KOPT-K1 (cell line): ENCODE data around the gene CDK6.

Experiments used
- H3K27ac ChIP-seq: fragments of 200-600 bp; sonication (generic); 2 replicates; pipeline ENCODE4 v1.5.1; 2016; ENCODE audit warnings: antibody characterized with exemption, mild to moderate bottlenecking, low read depth, low read length; ENCODE audit not compliant: poor library complexity, severe bottlenecking
- H3K36me3 ChIP-seq: fragments of 200-600 bp; sonication (generic); 2 replicates; pipeline ENCODE4 v1.5.1; 2017; ENCODE audit warnings: antibody characterized with exemption, mild to moderate bottlenecking, low read length, moderate library complexity; ENCODE audit not compliant: insufficient read depth
- H3K9me3 ChIP-seq: fragments of 200-600 bp; sonication (generic); 2 replicates; pipeline ENCODE4 v1.5.1; 2017; ENCODE audit warnings: antibody characterized with exemption, low read length, mild to moderate bottlenecking; ENCODE audit not compliant: insufficient read depth, poor library complexity, severe bottlenecking

Gene CDK6

DNA sequence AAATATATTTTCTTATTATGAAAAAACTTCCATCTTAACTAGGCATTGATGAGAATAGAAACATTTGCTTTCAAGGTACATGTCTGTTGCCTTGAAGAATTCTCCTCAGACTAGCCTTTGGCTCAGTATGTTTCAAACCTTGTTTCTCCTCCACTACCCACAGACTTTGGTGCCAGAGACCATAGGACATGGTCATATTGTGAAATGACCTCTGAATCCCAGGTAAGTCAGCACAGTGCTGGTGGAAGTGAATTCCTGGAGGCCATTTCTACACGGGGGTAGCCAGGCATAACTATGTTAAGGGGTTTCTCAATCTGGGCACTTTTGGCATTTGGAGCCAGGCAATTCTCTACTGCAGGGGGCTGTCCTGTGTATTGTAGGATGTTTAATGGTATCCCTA, 133.8 kb downstream of the CDK6 start:
- H3K27ac ChIP-seq, result peak overlapping the region; percentile 46
- H3K36me3 ChIP-seq, result peaks cover 97% of the 10 kb centered on the region

GRCh38 chr7:92699966-92700514, 136.3 kb downstream of the CDK6 start:
- Histone ChIP-seq H3K27ac (peak overlapping the region; percentile 97), H3K9me3 (no peaks in the 10 kb centered on the region), H3K36me3 (peaks cover 92% of the 10 kb centered on the region)

More for the DNA sequence above, 133.8 kb downstream of the CDK6 start:
- no peaks in the 10 kb centered on the region for H3K9me3 ChIP-seq

DNA sequence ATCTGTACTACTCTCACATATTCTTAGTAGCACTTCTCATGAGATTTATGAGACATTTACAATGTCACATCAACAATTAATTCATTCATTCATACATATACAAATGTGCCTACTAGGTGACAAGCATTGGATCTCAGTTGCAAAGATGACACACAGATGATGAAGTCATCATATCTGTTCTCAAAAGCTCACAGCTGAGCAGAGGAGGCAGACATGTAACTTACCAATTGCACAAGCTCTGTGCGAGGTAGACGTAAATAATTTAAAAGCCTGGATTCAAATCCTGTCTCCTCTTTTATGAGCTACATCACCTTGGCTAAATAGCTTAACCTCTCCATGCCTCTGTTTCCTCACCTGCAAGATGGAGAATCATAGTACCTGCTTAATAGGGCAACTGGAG, 136.8 kb downstream of the CDK6 start:
- Histone ChIP-seq H3K36me3 (peaks cover 92% of the 10 kb centered on the region), H3K9me3 (no peaks in the 10 kb centered on the region), H3K27ac (peak overlapping the region; percentile 97)

- Histone ChIP-seq H3K27ac (peak overlapping the region; percentile 97), H3K9me3 (peaks cover 12% of the 10 kb centered on the region), H3K36me3 (peaks cover 92% of the 10 kb centered on the region)
These were observed 138.0 kb downstream of the CDK6 start for GRCh38 chr7:92698237-92698841.

GRCh38 chr7:92697414-92697813, 139.0 kb downstream of the CDK6 start:
- H3K9me3 ChIP-seq, result peaks cover 13% of the 10 kb centered on the region
- H3K36me3 ChIP-seq, result peaks cover 92% of the 10 kb centered on the region
- H3K27ac ChIP-seq, result peak overlapping the region; percentile 97

DNA sequence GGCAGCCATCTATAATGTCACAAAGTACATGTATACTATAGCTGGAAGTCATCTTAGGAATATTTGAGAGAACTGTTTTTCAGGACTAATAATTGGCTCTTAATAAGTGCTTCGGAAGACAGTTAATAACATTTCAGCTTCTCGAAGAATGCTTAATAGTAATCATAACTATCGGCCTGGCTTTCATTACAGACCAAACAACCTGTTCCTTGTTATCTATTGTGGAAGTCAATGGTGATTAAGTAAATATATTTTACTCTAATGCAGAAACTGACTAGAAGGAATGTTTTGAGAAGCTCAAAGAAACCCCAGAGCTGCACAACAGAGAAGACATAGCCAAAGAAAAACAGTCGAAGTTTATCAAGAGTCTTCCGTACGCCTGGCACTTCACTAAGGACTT, 139.4 kb downstream of the CDK6 start:
- Histone ChIP-seq H3K36me3 (peaks cover 93% of the 10 kb centered on the region), H3K27ac (peak overlapping the region; percentile 97), H3K9me3 (peaks cover 13% of the 10 kb centered on the region)

- Histone ChIP-seq H3K9me3 (peaks cover 13% of the 10 kb centered on the region), H3K36me3 (peaks cover 92% of the 10 kb centered on the region), H3K27ac (peak overlapping the region; percentile 97)
These were observed 139.8 kb downstream of the CDK6 start for GRCh38 chr7:92696584-92696983.

DNA sequence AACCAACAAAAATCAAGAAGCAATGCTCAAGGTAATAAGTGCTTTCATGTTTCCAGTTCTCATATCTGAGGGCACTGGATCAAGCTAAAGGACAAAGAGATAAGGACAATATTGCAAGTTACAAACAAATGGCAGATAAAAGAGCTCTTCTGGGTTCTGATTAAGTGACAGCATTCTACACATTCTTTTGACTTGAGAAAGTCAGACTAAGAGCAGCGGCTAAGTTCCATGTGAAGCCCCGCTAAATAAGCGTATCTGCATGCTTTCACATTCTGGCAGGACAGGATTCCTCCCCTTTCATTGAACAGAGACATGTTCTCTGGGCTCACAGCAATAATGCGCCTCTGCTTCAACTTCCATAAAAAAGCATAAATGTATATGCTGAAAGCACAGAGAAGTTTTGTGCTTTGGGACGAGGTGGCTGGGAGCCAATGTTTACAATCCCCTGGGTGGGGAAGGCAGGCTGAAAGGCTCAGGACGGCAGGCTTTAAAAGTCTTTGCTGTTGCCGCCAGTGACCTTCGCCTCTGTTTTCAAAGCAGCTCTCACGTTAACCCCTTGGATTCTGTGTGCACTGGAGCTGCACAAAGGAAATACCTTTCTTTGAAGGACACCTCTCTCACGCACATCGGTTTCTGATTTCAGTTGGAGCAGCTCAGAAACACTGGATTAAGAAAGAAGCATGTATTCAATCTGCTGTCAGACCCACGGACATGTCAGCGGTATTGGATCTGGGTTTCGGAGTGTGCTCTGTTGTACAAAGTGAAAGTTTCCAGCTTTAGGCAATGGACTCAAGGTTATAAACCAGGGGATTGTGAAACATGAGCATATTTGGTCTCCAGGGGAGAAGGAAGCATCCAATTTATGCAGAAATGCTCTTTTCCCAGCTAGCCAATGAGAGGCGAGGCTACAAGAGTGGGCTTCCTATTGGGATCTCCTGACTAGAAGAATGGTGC, 140.8 kb downstream of the CDK6 start:
- Histone ChIP-seq H3K36me3 (peaks cover 91% of the 10 kb centered on the region), H3K27ac (peak overlapping the region; percentile 97), H3K9me3 (peaks cover 16% of the 10 kb centered on the region)

GRCh38 chr7:92694211-92694610, 142.2 kb downstream of the CDK6 start:
- H3K27ac ChIP-seq, result peak overlapping the region; percentile 97
- peaks cover 91% of the 10 kb centered on the region for H3K36me3 ChIP-seq
- H3K9me3 ChIP-seq, result peaks cover 30% of the 10 kb centered on the region

- Histone ChIP-seq H3K9me3 (peaks cover 32% of the 10 kb centered on the region), H3K36me3 (peaks cover 91% of the 10 kb centered on the region), H3K27ac (peak overlapping the region; percentile 97)
These were observed 142.9 kb downstream of the CDK6 start for GRCh38 chr7:92693519-92693918.

- H3K27ac ChIP-seq, result peak overlapping the region; percentile 97
- peaks cover 32% of the 10 kb centered on the region for H3K9me3 ChIP-seq
- H3K36me3 ChIP-seq, result peaks cover 96% of the 10 kb centered on the region
These were observed 144.8 kb downstream of the CDK6 start for GRCh38 chr7:92691578-92691977.

DNA sequence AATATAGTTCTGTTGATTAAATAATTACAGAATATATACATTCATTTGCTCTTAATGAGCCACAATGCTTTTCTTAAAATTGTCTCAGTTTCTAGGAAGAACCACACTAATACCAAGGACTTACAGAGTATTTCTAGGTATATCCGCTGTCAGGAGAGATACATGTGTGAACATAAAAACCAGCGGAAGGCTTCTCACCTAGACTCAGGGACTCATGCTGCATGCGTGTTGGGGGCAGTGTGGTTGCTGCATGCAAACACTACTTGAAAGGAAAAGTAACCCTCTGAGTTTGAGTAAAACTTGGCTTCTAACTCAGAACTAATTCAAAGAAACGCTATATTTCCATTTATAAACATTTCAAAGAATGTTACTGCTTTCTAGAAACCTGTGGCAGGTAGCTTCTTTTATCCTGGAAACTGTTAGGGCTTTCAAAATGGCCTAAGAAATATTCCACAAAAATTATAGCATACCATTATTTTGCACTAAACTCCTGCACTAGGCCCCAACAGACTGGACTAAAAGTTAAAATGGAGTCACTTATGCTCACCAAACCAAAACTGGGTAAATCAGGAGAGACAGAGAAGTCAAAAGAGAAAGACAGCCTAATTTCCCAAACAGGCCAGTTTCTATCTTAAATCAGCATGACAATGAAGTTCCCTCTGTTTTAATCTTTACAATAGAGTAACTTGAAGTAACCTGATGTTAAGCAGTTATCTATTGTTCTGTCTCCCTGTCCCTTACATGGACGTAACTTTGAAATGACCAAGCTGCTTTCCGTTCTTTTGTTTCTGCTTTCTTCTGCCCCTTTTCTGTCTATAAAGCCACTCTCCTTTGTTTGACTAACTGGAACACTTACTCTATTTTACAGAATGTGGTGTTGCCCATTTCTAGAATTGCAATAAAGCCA, 151.0 kb downstream of the CDK6 start:
- peak overlapping the region; percentile 97 for H3K27ac ChIP-seq
- H3K9me3 ChIP-seq, result peaks cover 14% of the 10 kb centered on the region

GRCh38 chr7:92684274-92684673, 152.1 kb downstream of the CDK6 start:
- peaks cover 3% of the 10 kb centered on the region for H3K9me3 ChIP-seq
- peaks cover 82% of the 10 kb centered on the region for H3K36me3 ChIP-seq
- peak overlapping the region; percentile 97 for H3K27ac ChIP-seq

More for the DNA sequence above, 151.0 kb downstream of the CDK6 start:
- H3K36me3 ChIP-seq, result peaks cover 82% of the 10 kb centered on the region

DNA sequence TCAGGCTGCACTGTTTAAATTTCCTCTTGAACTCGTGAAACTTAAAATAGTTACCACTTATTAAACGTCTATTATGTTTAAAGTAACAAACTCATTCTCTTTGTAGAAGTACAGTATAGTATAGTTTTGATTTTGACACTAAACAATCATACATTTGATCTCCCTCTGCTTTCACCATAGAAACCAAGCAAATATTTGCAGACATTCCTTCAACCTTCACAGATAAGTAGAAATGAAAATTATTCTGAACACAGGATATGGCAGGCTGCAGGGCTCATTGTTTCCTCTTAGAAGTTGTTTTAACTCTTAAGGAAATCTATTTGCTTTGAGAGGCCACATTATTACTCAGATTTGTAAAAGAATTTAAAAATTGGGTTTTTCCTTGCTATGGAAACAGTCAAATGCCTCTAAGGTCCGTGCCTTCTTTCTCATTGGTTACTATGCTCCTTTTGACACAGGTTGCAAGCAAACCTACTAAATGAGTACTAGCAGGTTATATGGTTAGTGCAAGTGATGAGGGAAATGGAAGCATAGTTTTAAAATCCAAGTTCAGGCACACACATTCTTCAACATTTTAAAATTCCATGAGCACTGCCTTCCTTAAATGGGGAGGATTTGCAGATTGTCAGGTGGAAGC, 153.4 kb downstream of the CDK6 start:
- peaks cover 82% of the 10 kb centered on the region for H3K36me3 ChIP-seq
- peak overlapping the region; percentile 97 for H3K27ac ChIP-seq
- no peaks in the 10 kb centered on the region for H3K9me3 ChIP-seq
